NCI-H1417 (cell line): Measurements from ENCODE around the gene MYL1.
A peak's percentile ranks its signal among the peaks of the same experiment; 100 is the strongest.

ENCODE experiments used
- DNase-seq, 3 experiments: peaks; one replicate each; lab custom pipeline; 2025; lab: John Stamatoyannopoulos, UW

Gene MYL1

DNA sequence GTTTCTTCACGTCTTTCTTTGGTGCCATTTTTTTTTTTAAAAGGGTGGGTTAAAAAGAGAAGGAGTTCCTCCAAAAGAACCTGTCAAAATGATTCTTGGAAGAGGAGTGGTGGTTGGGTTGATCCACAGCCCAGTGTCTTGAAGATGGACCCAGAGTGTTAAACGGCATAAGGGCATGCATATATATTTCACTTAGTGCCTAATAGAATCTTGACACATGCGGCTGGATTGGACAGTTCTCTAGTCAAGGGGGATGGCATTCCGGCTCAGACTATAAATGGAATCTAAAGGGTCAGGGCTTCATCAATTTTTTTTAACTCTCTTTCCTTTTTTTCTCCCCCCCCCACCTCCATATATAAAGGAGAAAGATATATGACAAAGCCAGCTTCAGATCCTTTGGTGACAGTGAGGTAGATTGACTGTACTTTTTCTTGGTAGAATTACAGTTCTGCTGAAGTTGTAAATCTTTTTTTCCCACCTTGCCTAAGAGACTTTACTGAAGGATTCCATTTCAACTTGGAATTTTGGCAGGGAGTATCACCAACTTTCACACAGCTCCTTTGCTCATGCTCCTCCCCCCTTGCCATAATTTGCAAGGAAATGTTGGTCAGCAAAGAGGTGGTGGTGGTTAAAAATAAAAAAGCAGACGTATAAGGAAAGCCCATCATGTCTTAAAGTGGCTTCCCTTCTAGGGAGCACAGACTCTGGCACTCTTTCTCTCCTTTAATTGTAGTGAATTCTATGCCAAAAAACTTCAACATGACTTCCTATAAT is at the start of gene MYL1:
TSS of gene MYL1 (minus strand) at position 160 of the 774 bp plus-strand sequence. CDS start at position 28, 132 bp downstream.
- no peak for DNase-seq

GRCh38 chr2:210363876-210364275 is 48.9 kb upstream of the MYL1 start:
- no peak for DNase-seq

GRCh38 chr2:210363261-210363660 is 48.3 kb upstream of the MYL1 start:
- DNase-seq = peak in 2 of 3 experiments; percentile 28 to 62

GRCh38 chr2:210360412-210360811 is 45.4 kb upstream of the MYL1 start:
- DNase-seq = no peak

DNA sequence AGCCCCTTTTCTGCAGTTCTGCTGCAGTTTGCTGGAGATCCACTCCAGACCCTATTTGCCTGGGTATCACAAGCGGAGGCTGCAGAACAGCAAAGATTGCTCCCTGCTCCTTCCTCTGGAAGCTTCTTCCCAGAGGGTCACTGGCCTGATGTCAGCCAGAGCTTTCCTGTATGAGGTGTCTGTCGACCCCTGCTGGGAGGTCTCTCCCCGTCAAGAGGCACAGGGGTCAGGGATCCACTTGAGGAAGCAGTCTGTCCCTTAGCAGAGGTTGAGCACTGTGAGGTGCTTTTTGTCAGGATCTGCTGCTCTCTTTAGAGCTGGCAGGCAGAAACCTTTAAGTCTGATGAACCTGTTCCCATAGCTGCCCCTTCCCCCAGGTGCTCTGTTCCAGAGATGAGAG is 42.0 kb upstream of the MYL1 start:
- DNase-seq = no peak

DNA sequence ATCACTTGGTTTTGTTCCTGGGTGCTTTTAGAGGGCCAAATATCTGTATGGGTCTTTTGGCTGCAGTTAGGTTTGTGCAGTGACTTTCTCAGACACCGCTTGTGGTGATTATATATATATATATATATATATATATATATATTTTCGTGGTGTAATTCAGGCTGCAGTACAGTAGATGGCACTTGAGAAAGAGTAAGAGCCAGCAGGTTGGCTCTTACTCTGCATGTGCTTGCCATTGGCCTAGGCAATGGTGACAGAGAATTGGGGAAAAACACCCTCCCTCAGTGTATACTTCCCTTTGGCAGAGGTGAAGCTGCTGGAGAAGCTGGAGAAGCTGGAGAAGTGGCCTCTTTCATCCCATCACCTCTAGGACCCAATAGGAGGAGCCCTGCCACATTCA is 22.2 kb upstream of the MYL1 start:
- DNase-seq = no peak

DNA sequence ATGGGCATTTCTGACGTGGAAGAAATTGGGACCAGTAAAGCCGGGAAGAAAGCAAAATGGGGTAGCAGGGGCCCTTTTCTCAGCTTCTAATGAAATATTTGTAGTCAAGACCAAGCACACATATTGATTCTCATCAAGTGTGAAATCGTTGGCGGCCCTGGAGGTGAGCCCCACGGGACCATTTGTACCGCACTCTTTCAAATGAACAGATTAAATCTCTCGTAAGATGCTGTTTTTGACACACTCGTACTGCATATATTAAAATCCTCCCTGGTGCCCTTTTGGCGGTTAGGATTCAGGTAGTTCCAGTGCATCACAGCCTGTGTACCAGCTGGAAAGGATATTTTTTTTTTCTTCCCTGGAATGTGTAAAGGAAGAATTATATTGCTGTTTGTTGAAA is 9.9 kb upstream of the MYL1 start:
- no peak for DNase-seq

GRCh38 chr2:210324458-210324857 is 9.5 kb upstream of the MYL1 start:
- DNase-seq = no peak

GRCh38 chr2:210323003-210323402 is 8.0 kb upstream of the MYL1 start:
- no peak for DNase-seq

DNA sequence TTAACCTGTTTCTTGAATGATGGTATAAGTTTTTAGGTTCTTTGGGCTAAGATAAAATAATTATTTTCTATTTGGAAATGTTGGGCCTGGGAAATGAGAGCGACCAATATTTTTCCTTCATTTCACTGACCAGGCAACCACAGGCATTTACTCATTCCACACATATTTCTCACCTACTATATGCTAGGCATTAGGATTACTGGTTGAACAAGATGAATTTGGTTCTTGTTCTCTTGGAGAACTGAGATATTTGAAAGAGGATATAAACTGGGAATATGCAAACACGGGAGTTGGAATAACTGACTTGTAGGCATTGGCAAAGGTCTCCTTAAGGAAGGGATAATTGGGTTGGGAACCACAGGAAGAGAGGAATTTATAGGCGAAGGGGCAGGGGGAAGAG is 3.9 kb upstream of the MYL1 start:
- DNase-seq = no peak

DNA sequence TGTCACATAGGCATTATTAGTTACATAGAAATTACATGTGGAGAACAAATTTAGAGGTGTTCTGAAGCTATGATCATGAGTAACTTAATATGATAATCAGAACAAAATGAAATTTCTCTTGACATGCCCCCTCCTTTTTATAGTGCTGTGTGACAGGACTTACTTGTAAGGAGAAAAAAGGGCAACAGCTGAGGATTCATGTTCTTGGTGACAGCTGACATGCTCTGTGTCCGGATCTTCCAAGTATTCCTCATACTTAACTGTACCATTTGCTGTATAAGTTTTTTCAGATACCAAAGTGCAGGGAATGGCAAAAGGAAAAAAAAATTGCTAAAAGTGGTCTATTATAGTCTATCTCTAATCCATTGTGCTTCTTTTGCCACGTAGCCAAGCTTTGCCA is 3.5 kb upstream of the MYL1 start:
- DNase-seq = no peak

- DNase-seq = no peak
Observed at GRCh38 chr2:210310550-210310949, 4.4 kb downstream of the MYL1 start.

- peak in 2 of 3 experiments; percentile 31 to 82 for DNase-seq
Observed at GRCh38 chr2:210309548-210310233, 5.3 kb downstream of the MYL1 start.

GRCh38 chr2:210303498-210303897 is 11.5 kb downstream of the MYL1 start:
- no peak for DNase-seq

DNA sequence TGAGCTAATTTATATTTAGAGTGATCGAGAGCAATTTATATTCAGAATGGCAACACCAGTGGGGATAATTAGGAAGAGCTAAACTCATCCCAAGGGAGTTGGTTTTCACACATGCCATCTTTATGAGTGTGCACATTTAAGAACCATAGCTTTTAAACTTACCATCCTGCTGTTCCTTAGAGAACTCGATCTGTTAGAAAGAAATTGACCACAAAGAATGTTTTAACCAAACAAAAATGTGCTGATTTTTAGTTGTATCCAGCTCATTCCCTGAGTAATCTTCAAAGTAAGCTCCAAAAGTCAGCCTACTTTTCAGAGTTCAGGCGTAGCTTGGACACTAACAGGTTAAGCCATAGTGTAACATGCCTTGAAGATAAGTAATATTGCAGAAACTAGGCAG is 12.6 kb downstream of the MYL1 start:
- no peak for DNase-seq

DNA sequence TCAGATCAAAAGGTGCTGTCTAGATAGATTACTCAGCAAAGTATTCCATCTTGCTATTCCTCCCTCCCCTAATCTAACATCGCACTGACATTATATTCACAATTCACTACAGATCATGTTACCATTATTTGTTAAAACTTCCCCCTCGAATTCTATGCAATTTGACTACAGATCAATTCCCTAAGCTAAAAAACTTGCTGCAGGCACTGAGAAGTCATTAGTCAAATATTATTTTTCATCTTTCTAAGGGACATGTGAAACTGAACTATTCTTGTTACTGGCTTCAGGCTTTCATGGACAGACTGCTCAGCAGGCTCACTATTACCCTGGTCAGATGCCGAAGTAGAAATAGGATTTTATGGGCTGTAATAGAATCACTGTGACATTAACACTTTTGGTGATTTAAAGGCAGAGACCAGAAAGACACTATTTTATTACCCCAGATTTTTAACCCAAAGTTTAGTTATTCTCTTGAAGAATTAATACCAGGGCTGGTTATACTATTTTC is 15.1 kb downstream of the MYL1 start:
- no peak for DNase-seq

DNA sequence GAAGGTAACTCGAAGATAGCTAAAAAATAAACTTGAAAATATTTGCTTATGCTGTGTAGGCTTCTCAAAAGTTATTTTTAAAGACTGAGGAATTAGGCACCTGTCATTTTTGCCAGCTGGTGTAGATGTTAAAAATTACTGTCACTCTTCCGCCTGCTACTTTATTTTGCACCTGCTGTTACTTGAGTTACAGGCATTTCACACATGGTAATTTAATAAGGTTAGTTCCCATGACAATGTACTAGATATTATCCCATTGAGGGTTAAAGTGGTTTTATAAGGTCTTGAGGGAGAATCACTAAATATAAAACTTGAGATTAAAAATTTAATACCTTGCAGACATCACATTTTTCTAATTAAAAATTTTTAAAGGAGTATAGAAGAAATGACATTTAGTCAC is 26.6 kb downstream of the MYL1 start:
- DNase-seq = peak in 2 of 3 experiments; percentile 27 to 84

GRCh38 chr2:210287301-210287700 is 27.7 kb downstream of the MYL1 start:
- no peak for DNase-seq

- no peak for DNase-seq
Observed at GRCh38 chr2:210286123-210286680, 28.8 kb downstream of the MYL1 start.

DNA sequence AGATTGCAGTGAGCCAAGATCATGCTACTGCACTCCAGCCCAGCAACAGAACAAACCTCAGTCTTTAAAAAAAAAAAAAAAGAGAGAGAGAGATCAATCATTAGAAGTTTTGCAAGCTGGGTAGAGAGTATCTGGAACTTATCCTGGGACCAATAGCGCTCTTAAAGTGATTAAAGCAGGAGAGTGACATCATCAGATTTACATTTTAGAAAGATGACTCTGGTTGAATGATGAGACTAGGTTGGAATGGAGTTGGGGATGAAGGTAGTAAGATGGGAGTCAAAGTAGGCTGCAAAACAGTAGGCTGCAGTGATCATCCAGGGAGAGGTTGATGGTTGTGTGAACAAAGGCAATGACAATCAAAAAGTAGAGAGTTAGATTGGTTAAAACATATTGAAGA is 37.8 kb downstream of the MYL1 start:
- DNase-seq = no peak

- DNase-seq = no peak
Observed at GRCh38 chr2:210271300-210271699, 43.7 kb downstream of the MYL1 start.

GRCh38 chr2:210269148-210269547 is 45.8 kb downstream of the MYL1 start:
- DNase-seq = no peak

DNA sequence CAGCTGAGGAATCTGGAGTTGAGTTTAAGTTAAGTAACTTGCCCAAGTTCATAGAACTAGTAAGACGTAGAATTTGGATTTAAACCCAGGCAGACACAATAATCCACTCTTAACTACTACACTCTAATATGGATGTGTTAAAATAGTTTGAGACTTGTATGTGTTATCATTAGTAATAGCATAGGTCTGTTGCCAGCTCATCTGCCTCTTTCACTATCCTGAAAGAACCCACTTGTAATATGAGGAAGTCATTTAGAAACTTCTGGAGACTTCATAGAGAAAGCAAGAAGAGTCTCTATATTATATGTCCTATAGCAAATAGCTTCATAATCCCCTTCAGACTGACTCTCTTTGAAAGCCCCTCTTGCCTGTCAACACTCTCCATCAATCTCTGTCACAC is 46.7 kb downstream of the MYL1 start:
- DNase-seq = no peak
